H1 (cell line): ENCODE data around the gene TRIM65. TPM values are rescaled to one million over a fixed set of nuclear protein-coding genes. Genes with fewer than 3 reads are reported as not detected.

ENCODE experiments used
- CTCF ChIA-PET: fragments of 300-600 bp; sonication (Branson Sonifier 250); formaldehyde crosslinking; loops from one replicate; lab custom pipeline; 2021; ENCODE audit not compliant: partially characterized antibody; lab: Charles Lee
- POLR2A ChIA-PET: fragments of 300-600 bp; sonication (Branson Sonifier 250); formaldehyde crosslinking; loops from one replicate; lab custom pipeline; 2021; ENCODE audit warnings: inconsistent platforms; ENCODE audit not compliant: partially characterized antibody; lab: Charles Lee
- DNase-seq, 2 experiments: peaks; one replicate each; pipeline versions ENCODE4 v3.0.0 to v3.0.0-alpha.2; 2010 to 2022; ENCODE audit warnings: low spot score in 2 of 2, low read depth in 1 of 2, mixed read lengths in 1 of 2
- FAIRE-seq: peaks from 2 replicates; lab custom pipeline; 2011; peaks lifted over from hg19 to GRCh38; lab: Jason Lieb, UNC
- H2AFZ ChIP-seq: 2 replicates; pipeline ENCODE4 v1.8.1; 2012; ENCODE audit warnings: low read length, inconsistent platforms
- H2AK5ac ChIP-seq: 2 replicates; pipeline ENCODE4 v1.6.1; 2013; ENCODE audit warnings: low read depth, low read length
- H2BK120ac ChIP-seq: replicated peaks from 2 replicates; pipeline ENCODE3; 2013; ENCODE audit warnings: low read depth, low read length, inconsistent platforms
- H2BK12ac ChIP-seq: 2 replicates; pipeline ENCODE4 v1.6.1; 2013; ENCODE audit warnings: low read depth, low read length
- H2BK15ac ChIP-seq: 2 replicates; pipeline ENCODE4 v1.6.1; 2013; ENCODE audit warnings: low read length
- H2BK20ac ChIP-seq: 2 replicates; pipeline ENCODE4 v1.6.1; 2013; ENCODE audit warnings: low read length
- H2BK5ac ChIP-seq: 2 replicates; pipeline ENCODE4 v1.6.1; 2013; ENCODE audit warnings: low read depth, low read length
- H3K14ac ChIP-seq: 2 replicates; pipeline ENCODE4 v1.6.1; 2013; ENCODE audit warnings: inconsistent platforms; ENCODE audit not compliant: insufficient read length
- H3K18ac ChIP-seq: 2 replicates; pipeline ENCODE4 v1.6.1; 2013; ENCODE audit warnings: low read length; ENCODE audit errors: extremely low read depth
- H3K23ac ChIP-seq: 2 replicates; pipeline ENCODE4 v1.6.1; 2013; ENCODE audit warnings: inconsistent platforms; ENCODE audit not compliant: insufficient read length
- H3K23me2 ChIP-seq: 2 replicates; pipeline ENCODE4 v1.6.1; 2013; ENCODE audit warnings: low read depth, low read length
- H3K27ac ChIP-seq: 2 replicates; pipeline ENCODE4 v1.6.1; 2011; ENCODE audit warnings: low read depth, low read length, inconsistent platforms
- H3K27me3 ChIP-seq, 4 experiments: replicated peaks in 1 of 4; 1 replicate in 1 of 4; 2 replicates in 3 of 4; pipeline versions ENCODE4 v1.6.1 to v1.8.1; 2011 to 2013; ENCODE audit warnings: low read length in 3 of 4, mild to moderate bottlenecking in 3 of 4, inconsistent platforms in 2 of 4, mixed read lengths in 2 of 4, moderate library complexity in 1 of 4; ENCODE audit not compliant: control insufficient read depth in 3 of 4, insufficient read depth in 3 of 4; ENCODE audit errors: extremely low read depth in 1 of 4
- H3K36me3 ChIP-seq, 4 experiments: 2 replicates each; pipeline versions ENCODE4 v1.6.1 to v1.8.1; 2011 to 2013; ENCODE audit warnings: mild to moderate bottlenecking in 4 of 4, low read length in 3 of 4, moderate library complexity in 2 of 4, control low read depth in 1 of 4, inconsistent platforms in 1 of 4; ENCODE audit not compliant: insufficient read depth in 4 of 4, control insufficient read depth in 2 of 4
- H3K4ac ChIP-seq: replicated peaks from 2 replicates; pipeline ENCODE3; 2013; ENCODE audit warnings: low read length, low read depth, mixed read lengths, inconsistent platforms; ENCODE audit not compliant: insufficient read length
- H3K4me1 ChIP-seq, 4 experiments: replicated peaks in 1 of 4; 1 replicate in 1 of 4; 2 replicates in 3 of 4; pipeline versions ENCODE4 v1.6.1 to v1.8.1; 2011 to 2013; ENCODE audit warnings: low read length in 3 of 4, inconsistent platforms in 2 of 4, mixed read lengths in 1 of 4; ENCODE audit not compliant: insufficient read depth in 4 of 4, control insufficient read depth in 3 of 4
- H3K4me2 ChIP-seq, 2 experiments: 2 replicates each; pipeline versions ENCODE4 v1.6.1 to v1.8.1; 2011 to 2013; ENCODE audit warnings: low read depth in 2 of 2, low read length in 2 of 2, control low read depth in 1 of 2, inconsistent platforms in 1 of 2, mild to moderate bottlenecking in 1 of 2; ENCODE audit not compliant: insufficient read depth in 1 of 2
- H3K4me3 ChIP-seq, 4 experiments: fragments of 200-600, 300-600 bp in 1 of 4; sonication (generic), shearing (Covaris generic), sonication (Bioruptor Twin) in 1 of 4; 2 replicates each; pipeline versions ENCODE4 v1.5.1 to v1.8.1; 2011 to 2016; ENCODE audit warnings: low read length in 4 of 4, low read depth in 3 of 4, control low read depth in 2 of 4, inconsistent platforms in 2 of 4, mild to moderate bottlenecking in 2 of 4, mixed read lengths in 1 of 4, moderate library complexity in 1 of 4; ENCODE audit not compliant: insufficient read depth in 2 of 4; ENCODE audit errors: extremely low read depth in 1 of 4
- H3K56ac ChIP-seq: replicated peaks from 2 replicates; pipeline ENCODE3; 2013; ENCODE audit warnings: low read depth, mild to moderate bottlenecking, mixed read lengths, low read length, inconsistent platforms; ENCODE audit not compliant: insufficient read length
- H3K79me1 ChIP-seq: 2 replicates; pipeline ENCODE4 v1.6.1; 2013; ENCODE audit warnings: low read depth, low read length, control low read depth
- H3K79me2 ChIP-seq, 2 experiments: 2 replicates each; pipeline versions ENCODE4 v1.6.1 to v1.8.1; 2012 to 2013; ENCODE audit warnings: low read length in 2 of 2, mild to moderate bottlenecking in 2 of 2, inconsistent platforms in 1 of 2; ENCODE audit not compliant: insufficient read depth in 2 of 2, control insufficient read depth in 1 of 2
- H3K9ac ChIP-seq, 4 experiments: replicated peaks in 1 of 4; 1 replicate in 1 of 4; 2 replicates in 3 of 4; pipeline versions ENCODE4 v1.6.1 to v1.8.1; 2011 to 2013; ENCODE audit warnings: low read depth in 3 of 4, low read length in 3 of 4, control low read depth in 2 of 4, mild to moderate bottlenecking in 2 of 4, moderate library complexity in 2 of 4, inconsistent platforms in 1 of 4; ENCODE audit errors: extremely low read depth in 1 of 4
- H3K9me3 ChIP-seq, 2 experiments: 2 replicates each; pipeline versions ENCODE4 v1.6.1 to v1.8.1; 2012 to 2013; ENCODE audit warnings: mild to moderate bottlenecking in 2 of 2, moderate library complexity in 2 of 2, control low read depth in 1 of 2, inconsistent platforms in 1 of 2, low read depth in 1 of 2, low read length in 1 of 2, mixed read lengths in 1 of 2; ENCODE audit not compliant: insufficient read depth in 2 of 2
- H4K20me1 ChIP-seq, 2 experiments: replicated peaks in 1 of 2; 2 replicates each; pipeline versions ENCODE3 to v1.8.1; 2011 to 2013; ENCODE audit warnings: inconsistent platforms in 2 of 2, low read length in 2 of 2, mild to moderate bottlenecking in 1 of 2; ENCODE audit not compliant: insufficient read depth in 2 of 2, control insufficient read depth in 1 of 2
- H4K5ac ChIP-seq: 2 replicates; pipeline ENCODE4 v1.6.1; 2013; ENCODE audit warnings: low read length, low read depth, mixed read lengths, inconsistent platforms; ENCODE audit not compliant: insufficient read length
- H4K8ac ChIP-seq: 2 replicates; pipeline ENCODE4 v1.8.0; 2013; ENCODE audit warnings: mild to moderate bottlenecking, moderate library complexity, low read length, inconsistent platforms; ENCODE audit not compliant: insufficient read depth; ENCODE audit errors: extremely low read depth
- H4K91ac ChIP-seq: replicated peaks from 2 replicates; pipeline ENCODE3; 2013; ENCODE audit warnings: low read length, mixed read lengths, inconsistent platforms; ENCODE audit not compliant: insufficient read length
- BRCA1 ChIP-seq: IDR thresholded peaks from 2 replicates; pipeline ENCODE4 v1.6.1; 2012; ENCODE audit warnings: low read depth, low read length, improper control_type of control experiment
- SUZ12 ChIP-seq: fragments of 200-600 bp; sonication (generic); IDR thresholded peaks from 2 replicates; pipeline ENCODE4 v1.6.1; 2012; ENCODE audit warnings: mild to moderate bottlenecking, inconsistent platforms, low read length, moderate library complexity, mixed read lengths
- TAF1 ChIP-seq: IDR thresholded peaks from 2 replicates; pipeline ENCODE4 v1.6.1; 2011; ENCODE audit warnings: mild to moderate bottlenecking, low read depth, low read length
- WGBS, 2 experiments: shearing (Covaris generic) in 1 of 2; methylation state at CpG; one replicate each; pipeline versions ENCODE4 v1.1.6 to v1.1.7; 2013 to 2015; ENCODE audit warnings: low lambda C conversion rate in 2 of 2, mixed read lengths in 2 of 2, inconsistent platforms in 1 of 2, low coverage in 1 of 2, missing lambda C conversion rate in 1 of 2; ENCODE audit not compliant: insufficient replicate concordance in 2 of 2, insufficient coverage in 1 of 2, insufficient read length in 1 of 2; ENCODE audit errors: extremely low coverage in 1 of 2, missing lambda C conversion rate in 1 of 2; 5-methylcytosine and 5-hydroxymethylcytosine counted together
- polyA plus RNA-seq, 7 experiments: library from polyadenylated mRNA; depleted of rRNA in 3 of 7; stranded (reverse) in 5 of 7; unstranded in 2 of 7; fragments of >200 nt in 5 of 7; fragments of 200-250 nt in 2 of 7; gene quantifications; 1 replicate in 5 of 7; 2 replicates in 1 of 7; 4 replicates in 1 of 7; pipeline versions ENCODE4 v1.2.1 to v1.2.3, GENCODE V29; 2011 to 2013; ENCODE audit warnings: missing spikeins in 2 of 7, mixed read lengths in 2 of 7
- total RNA-seq: library from RNA; stranded (reverse); fragmentation: NEBNext Ultra II Directional; extraction: Animal tissue kit (Norgen Biotek cat#: 25700); gene quantifications from 2 replicates; pipeline ENCODE4 v1.2.1, GENCODE V29; 2021

TRIM65 gene
- total and polyA plus RNA-seq, 2 of the 8 experiments (the other 6 are each of a cell fraction or from before 2014, with no cell fraction given) = 21.2 to 48.6 TPM

DNA sequence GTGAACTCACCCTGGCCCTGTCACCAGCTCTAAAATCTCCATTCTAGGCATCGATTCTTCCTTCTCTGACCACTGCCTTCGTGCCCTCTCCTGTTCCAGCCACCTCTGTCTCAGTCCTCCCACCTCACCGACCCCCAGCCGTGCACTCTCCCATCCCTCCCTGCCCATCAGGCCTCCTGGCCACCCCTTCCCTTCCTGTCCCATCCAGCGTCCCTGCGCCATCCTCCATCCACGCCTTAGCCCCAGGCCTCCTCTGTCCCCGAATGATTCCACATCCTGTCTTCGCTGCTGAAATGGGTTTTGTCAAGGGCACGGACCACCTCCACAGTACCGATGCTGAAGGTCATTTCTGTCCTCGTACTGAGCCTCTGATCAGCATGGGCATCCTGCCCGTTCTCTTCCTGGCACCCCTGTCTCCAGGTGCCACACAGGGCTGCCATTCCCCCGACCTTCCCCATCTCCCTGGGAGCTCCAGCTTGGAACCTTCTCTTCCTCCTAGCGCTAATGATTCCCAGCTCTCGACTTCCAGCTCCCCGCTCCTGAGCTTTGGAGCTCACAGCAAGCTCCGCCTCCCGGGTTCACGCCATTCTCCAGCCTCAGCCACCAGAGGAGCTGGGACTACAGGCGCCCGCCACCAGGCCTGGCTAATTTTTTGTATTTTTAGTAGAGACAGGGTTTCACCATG lies 2.6 kb downstream of the TRIM65 start:
- peaks cover 2 to 26% (median 16%) of the 10 kb centered on the region in 4 experiments; a peak in 6 of 8 replicates for H3K36me3 ChIP-seq
- H4K20me1 ChIP-seq = peaks cover 2 to 11% of the 10 kb centered on the region in 2 experiments
- FAIRE-seq (no peak), DNase-seq (no peak)
- 0 out of 2 replicates have a peak overlapping the region, but pooled peaks have one; percentile 56 for H2AK5ac ChIP-seq
- H3K4me3 ChIP-seq = no peak overlapping the region
- peak overlapping the region; percentile 95; the same call in 1 of the 2 replicates for H2BK12ac ChIP-seq
- H4K5ac ChIP-seq = no peak overlapping the region
- peaks cover 3% of the 10 kb centered on the region; the same call in 1 of the 2 replicates for H3K79me1 ChIP-seq
- peaks cover 0 to 15% of the 10 kb centered on the region in 2 experiments; a peak in 1 of 4 replicates for H3K79me2 ChIP-seq
- H3K23ac ChIP-seq = no peak overlapping the region
- H3K27me3 ChIP-seq = no peaks in the 10 kb centered on the region
- peak overlapping the region; percentile 78 for H2BK5ac ChIP-seq
- POLR2A ChIA-PET = interaction anchor here (1.0 to 12.1 kb wide), 10 partner anchors 7 to 210 kb away, joined by 3 to 143 read pairs (median 10); partner anchors contain the start of genes MRPL38, TRIM47 and UNK
- peaks cover 4 to 25% (median 13%) of the 10 kb centered on the region in 4 experiments for H3K4me1 ChIP-seq
- TF ChIP-seq BRCA1 (no peak), SUZ12 (no peak), TAF1 (no peak)
- H3K4ac ChIP-seq = peak overlapping the region; percentile 19
- no peak overlapping the region for H3K14ac ChIP-seq
- H3K18ac ChIP-seq = no peak overlapping the region; the same call in 1 of the 2 replicates
- peak overlapping the region; percentile 88 to 95; a peak in 2 of 4 replicates for H3K4me2 ChIP-seq
- no peak overlapping the region for H4K91ac ChIP-seq
- H2AFZ ChIP-seq = no peak overlapping the region
- CTCF ChIA-PET = interaction anchor here (0.9 to 51.3 kb wide), 13 partner anchors 9 to 115 kb away, joined by 3 to 885 read pairs (median 7); partner anchors contain the start of genes CDK3, MRPL38 and TRIM47
- H3K27ac ChIP-seq = no peak overlapping the region
- 83% methylated on average over 19 of the region's 22 CpGs; no CpG with 5 or more reads in 1 of the 2 experiments for WGBS, 2 experiments
- no peaks in the 10 kb centered on the region for H3K9me3 ChIP-seq
- peaks cover 8% of the 10 kb centered on the region for H3K23me2 ChIP-seq
- no peak overlapping the region for H2BK120ac ChIP-seq
- H2BK20ac ChIP-seq = no peak overlapping the region
- H2BK15ac ChIP-seq = 0 out of 2 replicates have a peak overlapping the region, but pooled peaks have one; percentile 31
- H4K8ac ChIP-seq = no peak overlapping the region; the same call in 1 of the 2 replicates
- peak overlapping the region in 1 of 4 experiments; percentile 45; a peak in 1 of 7 replicates for H3K9ac ChIP-seq
- H3K56ac ChIP-seq = no peak overlapping the region
